Prostate gland (tissue), 2 donors: ENCODE data around the gene TM9SF2.

Experiments used
- CTCF ChIP-seq, 4 experiments: fragments of 200-600 bp in 2 of 4; fragments of 450-650 bp in 2 of 4; sonication (generic) in 2 of 4; IDR thresholded peaks; 1 replicate in 3 of 4; 2 replicates in 1 of 4; pipeline ENCODE4 v1.5.1; 2016 to 2019; ENCODE audit warnings: antibody characterized with exemption in 4 of 4, mild to moderate bottlenecking in 2 of 4, moderate library complexity in 2 of 4
- POLR2A ChIP-seq: fragments of 450-650 bp; IDR thresholded peaks from one replicate; pipeline ENCODE4 v1.6.1; 2016; ENCODE audit warnings: antibody characterized with exemption, mild to moderate bottlenecking
- POLR2AphosphoS5 ChIP-seq: sonication (generic); formaldehyde crosslinking; IDR thresholded peaks from one replicate; pipeline ENCODE4 v1.6.1; 2017; ENCODE audit warnings: antibody characterized with exemption

GRCh38 chr13:99526549-99526948, 25.3 kb downstream of the TM9SF2 start:
- TF ChIP-seq CTCF (IDR thresholded peaks at IDR 0.05) (no peak), POLR2A (no peak), POLR2AphosphoS5 (no peak)
